HG03064 (cell line): Measurements from ENCODE around the gene NRP1.
"Not testable (repeated sequence)": the region's sequence is repeated elsewhere in the genome, so short reads cannot be mapped to it uniquely, and the experiment has no call there.

Experiments
- ATAC-seq: cut with Tn5 transposase; IDR thresholded peaks from one replicate; pipeline ENCODE4 v1.9.1; 2021; ENCODE audit warnings: low read depth; ENCODE audit not compliant: unreplicated experiment

The NRP1 gene

DNA sequence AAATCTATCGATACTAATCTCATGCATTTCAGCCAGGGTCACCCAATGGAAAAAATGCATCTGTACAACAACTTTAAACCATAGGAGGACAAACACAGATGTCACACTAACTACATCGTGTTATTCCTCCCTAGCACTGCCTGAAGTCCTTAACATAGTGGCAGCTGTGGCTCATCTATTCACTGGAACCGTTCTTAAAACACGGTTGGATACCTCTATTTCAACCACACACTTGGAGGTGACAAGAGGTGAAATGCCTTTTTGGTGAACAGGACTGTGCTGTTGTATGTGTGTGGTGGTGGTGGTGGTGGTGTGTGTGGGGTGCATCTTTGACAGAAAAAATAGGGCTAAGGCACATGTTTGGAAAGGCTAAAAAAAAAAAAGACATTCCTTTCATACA lies 93.1 kb downstream of the NRP1 start:
- ATAC-seq: no peak

DNA sequence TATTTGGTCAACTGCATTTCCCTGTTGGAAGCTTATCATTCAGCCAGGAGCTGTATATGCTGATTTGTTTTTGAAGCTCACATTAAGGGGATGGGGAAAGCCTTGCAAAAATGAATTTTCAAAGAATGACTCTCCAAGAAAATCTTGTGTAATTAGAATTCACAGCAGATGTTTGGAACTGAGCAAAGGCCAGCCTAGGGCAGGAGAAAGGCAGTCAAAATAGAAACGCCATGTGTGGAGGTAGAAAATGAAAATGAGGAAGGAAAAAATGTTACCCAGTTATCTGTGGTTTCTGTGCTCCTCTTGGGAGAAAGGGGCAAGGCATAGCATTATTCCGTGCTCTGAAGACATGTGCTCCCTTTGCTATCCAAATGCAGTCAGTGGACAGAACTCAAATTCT lies 93.5 kb downstream of the NRP1 start:
- no peak for ATAC-seq

DNA sequence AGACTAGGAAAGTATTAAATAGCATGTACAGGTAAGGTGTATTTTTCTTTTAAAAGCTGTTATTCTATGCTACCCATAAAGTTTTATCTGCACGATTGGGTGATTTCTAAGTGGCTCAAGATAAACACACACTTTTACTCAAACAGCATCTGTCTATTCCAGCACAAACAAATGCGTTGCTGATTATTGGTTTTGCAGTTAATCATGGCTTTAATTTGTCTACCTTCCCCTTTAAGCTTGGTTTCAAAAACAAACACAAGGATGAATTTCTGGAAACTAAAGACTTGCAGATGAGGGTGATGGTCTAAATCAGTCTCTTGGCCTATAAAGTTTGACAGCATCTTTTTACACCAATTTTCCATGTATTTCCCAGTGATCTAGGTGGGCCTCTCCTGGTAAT lies 94.2 kb downstream of the NRP1 start:
- ATAC-seq: no peak

DNA sequence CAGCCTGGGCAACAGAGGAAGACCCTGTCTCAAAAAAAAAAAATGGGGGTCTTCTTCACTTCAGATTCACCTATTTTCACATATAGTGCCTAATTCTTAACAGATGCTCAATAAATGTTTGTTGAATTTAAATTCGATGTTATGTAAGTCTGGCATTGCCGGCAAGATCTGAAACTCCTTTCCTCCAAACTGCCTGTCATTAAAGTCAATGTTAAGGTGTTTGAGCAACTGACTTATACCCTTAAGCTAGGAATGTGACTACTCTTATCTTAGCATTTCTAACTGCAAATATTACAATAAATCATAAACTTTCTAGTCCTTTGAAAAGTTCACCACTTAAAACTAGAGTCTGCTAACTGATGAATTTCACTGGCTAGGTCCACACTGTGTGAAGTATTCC lies 95.2 kb downstream of the NRP1 start:
- no peak for ATAC-seq

DNA sequence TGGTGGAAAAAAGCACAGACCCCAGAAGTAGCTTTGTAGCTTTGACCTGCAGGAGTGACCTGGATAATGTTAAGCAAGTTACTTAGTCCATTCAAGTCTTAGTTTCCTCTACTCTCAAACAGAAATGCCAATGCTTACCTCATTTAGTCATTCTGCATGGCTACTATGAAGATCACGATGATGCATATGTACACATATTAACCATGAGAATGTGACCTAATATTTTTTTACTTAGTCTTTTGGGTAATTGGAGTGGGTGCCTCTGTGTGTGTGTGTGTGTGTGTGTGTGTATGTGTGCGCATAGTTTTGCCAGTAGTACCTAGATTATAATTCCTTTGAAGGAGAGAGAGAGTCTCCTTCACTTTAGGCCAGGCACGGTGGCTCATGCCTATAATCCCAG lies 95.8 kb downstream of the NRP1 start:
- ATAC-seq: no peak

DNA sequence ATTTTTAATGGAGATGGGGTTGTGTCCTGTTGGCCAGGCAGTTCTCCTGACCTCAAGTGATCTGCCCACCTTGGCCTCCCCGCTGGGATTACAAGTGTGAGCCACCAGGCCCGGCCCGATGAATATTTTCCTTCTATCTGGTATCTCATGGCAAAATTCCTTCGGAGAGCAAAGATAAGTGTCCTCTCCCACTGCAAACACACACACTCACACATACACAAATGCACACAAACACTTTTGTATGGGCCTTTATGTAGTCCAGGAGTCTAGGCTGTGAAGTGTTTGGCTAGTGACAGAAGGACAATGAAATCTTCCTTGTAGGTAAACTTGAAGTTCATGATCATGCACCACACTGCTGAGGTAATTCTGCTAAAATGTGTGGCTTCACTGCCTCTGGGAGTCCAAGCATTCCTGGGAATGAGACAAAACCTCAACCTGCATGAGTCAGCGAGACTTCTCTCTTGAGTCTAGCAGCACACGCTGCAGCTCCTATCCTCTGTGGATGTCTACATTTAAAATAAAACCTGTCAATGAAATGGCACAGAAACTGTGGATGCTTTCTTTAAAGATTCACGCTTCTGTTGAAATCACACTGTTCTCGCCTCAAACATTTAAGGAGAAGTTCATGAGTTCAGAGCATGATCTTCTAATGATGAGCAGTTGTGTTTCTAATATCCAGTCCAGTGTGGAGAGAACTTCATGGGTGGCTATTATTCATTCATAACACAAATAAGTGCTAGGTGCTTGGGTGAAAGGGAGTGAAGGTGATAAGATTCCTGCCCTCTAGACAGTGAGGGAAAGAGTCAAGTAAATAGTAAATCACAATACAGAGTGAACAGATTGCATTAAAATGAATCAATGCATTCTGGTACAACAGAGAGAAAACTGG lies 96.5 kb downstream of the NRP1 start:
- ATAC-seq: no peak

DNA sequence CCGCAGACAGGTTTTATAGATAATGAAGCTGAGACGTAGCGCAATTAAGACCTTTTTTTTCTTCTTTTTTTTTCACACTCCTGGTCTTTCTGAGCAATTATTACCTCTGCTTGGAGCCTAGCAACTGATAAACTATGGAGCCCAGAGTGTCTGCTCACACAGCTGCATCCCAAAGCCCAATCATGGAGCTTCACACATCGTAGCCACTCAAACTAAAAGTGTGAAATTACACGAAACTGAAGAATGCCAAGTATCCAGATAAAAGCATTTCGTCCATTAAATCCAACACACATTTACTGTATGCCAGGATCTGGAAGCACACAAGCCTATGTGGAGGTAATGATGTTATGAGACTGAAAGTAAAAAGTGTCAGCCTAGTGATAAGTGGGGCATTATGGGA lies 97.6 kb downstream of the NRP1 start:
- ATAC-seq: no peak

DNA sequence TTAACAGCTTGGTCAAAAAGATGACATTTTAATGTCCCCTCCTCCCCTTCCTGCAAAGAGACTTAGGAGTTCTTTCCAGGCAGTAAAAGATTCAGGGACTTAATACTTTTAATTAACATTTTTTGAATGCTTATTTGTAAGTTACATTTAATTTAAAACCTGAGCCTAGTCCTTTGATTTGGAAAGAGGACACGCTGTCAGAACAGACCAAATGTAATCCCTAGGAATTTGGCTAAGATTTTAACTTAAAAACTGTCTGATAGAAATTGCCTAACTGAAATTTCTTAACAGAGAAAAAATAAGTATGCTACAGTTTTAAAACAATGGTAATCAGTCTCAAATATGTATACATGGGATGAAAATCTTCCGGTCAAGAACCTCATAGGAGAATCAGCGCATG lies 98.5 kb downstream of the NRP1 start:
- ATAC-seq: no peak

DNA sequence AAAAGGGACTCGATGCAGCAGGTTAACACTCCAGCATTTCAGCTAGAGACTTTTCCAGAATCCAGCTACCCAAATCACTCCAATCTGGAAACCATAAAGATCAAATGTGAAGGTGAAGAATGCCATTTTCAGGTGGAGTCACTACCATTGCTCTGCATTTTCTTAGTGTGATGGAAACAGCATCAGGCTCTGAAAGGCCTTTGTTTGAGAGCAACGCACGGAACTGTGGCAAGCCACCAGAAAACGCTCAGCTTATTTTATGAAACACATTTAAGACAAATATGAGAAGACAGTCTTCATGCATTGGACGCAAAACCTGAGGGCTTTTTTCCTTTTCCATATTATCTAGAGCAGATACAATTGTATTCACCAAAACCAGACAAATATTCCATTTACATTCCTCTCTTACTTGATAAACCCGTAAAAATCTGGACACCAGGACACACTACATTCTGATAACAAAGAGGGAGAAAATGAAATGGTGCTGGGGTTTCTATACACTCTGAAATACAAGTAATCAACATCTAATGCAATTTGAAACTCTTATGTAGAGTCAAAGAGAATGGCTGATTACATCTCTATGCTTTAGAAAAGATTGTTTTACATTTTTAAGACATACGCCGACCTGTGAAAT lies 99.1 kb downstream of the NRP1 start:
- no peak for ATAC-seq

DNA sequence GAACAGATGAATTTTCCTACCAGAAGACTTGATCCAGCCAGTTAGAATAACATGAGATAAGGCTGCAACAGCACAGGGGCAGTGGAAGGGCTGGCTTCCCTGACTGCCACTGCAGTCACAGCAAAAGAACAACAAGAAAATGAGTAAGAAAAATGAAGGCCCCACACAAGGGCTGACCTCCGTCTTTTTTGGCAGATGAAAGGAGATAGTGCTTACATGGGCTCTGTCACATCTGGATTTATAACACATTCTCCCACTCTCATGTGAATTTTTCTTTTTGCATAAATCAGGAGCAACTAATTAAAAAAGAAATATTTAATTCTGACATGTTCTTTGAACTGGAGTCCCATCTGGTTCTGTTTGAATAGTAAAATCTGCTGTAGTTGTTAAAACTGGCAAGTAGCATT lies 99.6 kb downstream of the NRP1 start:
- no peak for ATAC-seq

DNA sequence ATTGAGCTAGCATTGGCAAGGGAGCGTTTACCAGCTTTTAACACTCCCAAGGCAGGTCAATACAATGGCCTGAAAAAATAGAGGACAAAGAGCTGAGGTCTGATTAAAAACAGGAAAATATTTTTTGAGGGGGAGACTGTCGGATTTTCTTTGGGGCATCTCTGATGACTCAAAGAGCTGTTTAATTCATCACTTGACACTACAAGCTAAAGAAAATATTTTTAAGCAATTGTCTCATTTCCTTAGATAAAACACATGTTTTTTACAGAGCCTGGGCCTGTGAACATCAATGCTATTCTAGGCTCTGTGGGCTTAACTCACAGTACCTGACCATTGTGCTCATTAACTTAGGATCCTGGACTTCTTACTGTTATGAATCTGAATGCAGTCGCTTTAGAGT lies 100.8 kb downstream of the NRP1 start:
- no peak for ATAC-seq

DNA sequence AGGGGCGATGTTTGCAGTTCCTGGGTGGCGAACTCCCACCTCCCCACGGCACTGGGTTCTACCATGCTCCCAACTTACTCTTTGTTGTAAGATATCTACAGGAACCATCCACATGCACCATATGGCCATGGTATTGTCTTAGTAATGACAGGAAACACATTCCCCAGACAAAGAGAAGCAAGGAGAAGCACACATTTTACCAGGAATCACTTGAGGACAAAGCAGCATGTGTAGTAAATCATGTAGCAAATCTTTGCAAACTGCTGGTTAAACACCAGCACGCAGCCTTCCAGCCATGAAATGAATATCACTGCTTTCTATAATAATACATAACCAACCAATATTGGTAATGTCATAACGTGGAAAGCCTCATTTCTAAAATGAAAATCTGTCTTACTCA lies 101.2 kb downstream of the NRP1 start:
- no peak for ATAC-seq

DNA sequence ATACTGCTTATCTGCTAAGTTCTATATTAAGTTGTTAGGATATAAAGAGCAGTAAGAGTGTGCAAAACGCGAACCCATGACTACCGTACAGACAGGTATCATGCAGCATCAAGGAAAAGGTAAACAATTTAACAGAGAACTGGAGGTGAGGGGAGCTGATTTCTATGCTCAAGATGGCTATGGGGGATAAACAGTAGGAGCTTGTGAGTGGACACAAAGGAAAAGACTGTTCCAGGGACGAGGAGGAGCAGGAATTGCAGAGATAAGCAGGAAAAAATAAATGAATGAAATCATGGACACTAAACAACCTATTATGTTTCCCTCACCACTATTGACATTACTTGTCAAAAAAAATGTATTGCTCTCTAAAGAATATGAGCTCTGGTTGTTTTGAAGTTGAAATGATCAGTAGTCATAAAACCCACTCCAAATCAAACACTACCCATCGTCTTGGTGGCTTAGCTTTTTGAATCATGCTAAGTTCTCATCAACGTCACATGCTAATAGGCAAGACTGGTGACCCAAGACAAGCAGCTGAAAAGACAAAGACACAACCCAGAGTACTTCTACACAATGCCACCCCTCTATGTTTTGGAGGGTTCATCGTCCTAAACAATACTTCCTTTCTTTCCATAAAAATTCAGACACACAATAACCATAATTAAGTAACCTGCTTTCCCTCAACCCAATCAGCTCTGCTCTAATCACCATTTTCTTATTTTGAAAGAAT lies 102.7 kb downstream of the NRP1 start:
- ATAC-seq: no peak

DNA sequence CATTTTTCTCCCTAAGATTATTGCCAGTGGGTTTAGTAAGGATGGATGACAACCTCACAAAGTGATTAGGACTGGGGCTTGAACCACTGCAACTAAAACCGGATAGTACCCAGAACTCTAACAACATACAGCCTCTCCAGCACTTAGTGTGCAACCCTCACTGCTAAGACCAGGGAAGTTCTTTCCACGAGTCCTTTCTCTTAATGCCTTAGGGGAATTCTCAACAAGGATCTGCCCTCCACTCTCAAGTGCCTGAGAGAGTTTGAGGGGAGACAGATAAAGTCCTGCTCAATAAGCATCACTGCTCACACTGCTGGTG lies 104.6 kb downstream of the NRP1 start:
- no peak for ATAC-seq

DNA sequence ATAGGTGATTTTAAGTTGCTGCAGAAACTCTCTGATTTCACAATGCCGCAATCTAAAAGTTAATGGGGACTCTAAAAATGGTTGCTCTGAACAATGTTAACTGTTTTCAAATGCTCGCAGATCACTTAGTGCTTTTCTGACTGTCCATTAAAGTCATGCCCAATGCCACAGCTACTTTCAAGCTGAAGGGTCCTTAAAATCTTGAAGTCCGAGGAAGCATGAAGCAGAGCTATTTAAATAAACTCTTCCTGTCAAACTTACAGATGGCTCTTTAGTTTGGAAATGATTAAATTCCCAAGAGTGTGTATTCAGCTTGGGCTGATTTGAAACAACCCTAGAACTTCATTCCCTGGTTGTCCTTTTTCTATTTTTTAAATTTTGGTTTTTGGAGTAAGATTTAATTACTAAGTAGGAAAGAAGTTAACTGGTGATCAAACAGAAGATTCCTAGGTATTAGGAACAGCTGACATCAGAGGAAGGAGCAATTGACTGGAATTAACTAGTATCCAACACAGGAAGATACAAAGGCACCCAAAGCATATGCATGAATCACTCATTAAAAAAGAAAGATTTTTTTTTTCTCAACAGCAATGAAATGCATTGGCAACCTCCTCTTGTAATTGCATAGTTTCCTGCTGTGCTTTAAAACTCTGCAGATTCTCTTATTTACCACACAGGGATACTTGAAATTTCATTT lies 105.1 kb downstream of the NRP1 start:
- ATAC-seq: no peak

DNA sequence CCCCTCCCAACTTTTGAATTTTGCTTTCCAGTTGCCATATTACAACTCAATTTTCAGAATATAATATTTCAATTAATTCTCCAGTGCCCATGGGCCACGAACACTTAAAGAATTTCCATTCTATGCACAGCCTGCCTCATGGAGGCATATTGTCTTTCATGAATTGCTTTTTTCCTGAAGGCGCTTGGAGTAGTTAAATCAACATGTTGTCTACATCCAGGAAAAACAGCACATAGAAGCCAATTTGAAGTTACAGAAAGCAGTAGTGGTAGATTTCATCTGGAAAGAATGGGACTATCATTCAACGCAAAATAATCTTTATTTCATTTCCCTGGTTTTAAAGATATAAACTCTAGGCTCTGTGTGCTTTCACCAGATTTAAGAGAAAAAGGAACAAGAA lies 106.0 kb downstream of the NRP1 start:
- ATAC-seq: no peak

DNA sequence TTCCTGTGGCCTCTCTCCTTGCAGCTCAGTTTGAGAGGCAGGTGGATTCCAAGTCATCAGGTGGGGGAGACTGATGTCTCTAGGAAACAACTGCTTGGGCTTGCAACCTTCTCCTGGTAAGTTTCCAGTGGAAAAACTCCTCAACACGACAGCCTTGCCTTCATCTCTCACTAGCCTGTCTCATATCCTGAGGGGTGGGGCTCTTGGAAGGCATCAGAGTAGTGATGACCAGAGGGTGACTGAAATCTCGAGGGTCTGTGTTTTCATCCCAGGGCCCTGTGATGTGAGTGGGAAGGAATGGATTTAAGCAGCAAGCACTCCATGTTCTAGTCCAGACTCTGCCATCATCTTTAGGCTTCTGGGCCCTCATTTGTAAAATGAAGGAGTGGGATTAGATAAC lies 107.0 kb downstream of the NRP1 start:
- ATAC-seq: no peak

DNA sequence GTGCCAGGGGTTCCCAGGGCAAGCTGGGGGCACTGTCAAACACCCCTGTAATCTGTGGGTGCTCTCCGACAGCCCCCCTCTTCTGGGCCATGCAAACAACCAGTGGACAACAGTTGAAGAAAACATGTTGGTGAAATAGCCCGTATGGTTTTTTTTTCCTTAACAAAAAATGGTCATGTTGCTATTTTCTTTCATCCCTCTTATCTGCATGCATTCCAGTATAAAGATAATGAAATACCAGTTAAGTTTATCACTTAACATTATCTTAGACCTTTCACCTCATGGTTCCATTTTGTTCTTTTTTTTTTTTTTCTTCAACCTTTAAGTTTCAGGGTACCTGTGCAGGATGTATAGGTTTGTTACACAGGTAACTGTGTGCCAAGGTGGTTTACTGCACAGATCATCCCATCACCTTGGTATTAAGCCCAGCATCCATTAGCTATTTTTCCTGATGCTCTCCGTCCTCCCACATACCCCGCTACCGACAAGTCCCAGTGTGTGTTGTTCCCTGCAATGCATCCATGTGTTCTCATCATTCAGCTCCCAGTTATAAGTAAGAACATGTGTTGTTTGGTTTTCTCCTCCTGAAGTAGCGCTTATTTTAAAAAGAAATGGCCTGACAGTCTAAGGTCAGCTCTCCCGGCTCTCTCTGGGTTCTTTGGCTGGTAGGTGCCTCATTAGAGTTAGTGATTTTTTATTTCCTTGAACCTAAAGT lies 110.1 kb downstream of the NRP1 start:
- no peak for ATAC-seq

DNA sequence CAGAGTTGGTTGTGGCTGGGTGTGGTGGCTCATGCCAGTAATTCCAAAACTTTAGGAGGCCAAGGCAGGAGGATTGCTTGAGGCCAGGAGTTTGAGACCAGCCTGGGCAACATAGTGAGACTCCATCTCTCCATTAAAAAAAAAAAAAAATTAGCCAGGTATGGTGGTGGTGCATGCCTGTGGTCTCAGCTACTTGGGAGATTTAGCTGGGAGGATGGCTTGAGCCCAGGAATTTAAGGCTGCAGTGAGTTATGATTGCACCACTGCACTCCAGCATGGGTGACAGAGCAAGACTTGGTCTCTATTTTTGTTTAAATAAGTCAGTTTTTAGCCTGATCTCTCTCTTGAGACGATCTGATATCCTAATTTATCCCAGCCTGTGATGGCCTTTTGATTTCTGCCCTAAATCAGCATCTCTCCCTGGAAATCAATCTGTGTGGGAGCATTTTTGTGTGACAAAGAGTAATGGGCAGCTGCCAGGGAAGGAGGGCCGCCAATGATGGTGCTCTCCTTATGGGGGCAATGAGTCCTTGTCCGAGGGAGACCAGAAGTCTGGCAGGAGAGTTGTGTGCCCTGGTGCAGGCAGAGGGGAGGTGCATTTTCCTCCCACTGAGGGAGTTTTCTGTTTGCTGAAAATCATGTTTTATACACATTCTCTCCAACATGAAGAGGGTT lies 111.0 kb downstream of the NRP1 start:
- ATAC-seq: no peak

DNA sequence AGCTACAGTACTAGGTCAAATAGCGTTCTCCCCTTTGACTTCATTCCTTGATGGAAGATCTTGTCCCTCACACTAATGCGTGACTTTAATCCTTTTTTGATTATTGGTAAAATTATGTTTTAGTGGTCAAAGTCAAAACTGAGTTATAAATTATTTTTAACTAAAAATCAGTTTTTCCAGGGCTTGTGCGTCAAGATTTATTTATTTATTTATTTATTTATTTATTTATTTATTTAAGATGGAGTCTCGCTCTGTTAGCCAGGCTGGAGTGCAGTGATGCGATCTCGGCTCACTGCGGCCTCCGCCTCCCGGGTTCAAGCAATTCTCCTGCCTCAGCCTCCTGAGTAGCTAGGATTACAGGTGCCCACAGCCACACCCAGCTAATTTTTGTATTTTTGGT lies 112.2 kb downstream of the NRP1 start:
- ATAC-seq: not testable (repeated sequence)
